ENCODE data around the gene ACLY.

GRCh38 chr17:41906465-41907184 lies 12.1 kb downstream of the ACLY start:
- TF ChIP-seq POLR2AphosphoS5 (IDR thresholded peaks at IDR 0.05; ENCODE audit: low read depth) (0 out of 2 replicates have a peak, but pooled peaks have one; percentile 16), CTCF (IDR thresholded peaks at IDR 0.05; ENCODE audit: insufficient read depth, low read length) (no peak)
